HG03342 (cell line): ENCODE results near the gene TNRC18.
"Not testable (repeated sequence)": the region's sequence is repeated elsewhere in the genome, so short reads cannot be mapped to it uniquely, and the experiment has no call there.

ENCODE experiments used
- ATAC-seq: cut with Tn5 transposase; IDR thresholded peaks from one replicate; pipeline ENCODE4 v1.9.1; 2021; ENCODE audit warnings: mild to moderate bottlenecking, moderate library complexity; ENCODE audit not compliant: unreplicated experiment

TNRC18 gene

DNA sequence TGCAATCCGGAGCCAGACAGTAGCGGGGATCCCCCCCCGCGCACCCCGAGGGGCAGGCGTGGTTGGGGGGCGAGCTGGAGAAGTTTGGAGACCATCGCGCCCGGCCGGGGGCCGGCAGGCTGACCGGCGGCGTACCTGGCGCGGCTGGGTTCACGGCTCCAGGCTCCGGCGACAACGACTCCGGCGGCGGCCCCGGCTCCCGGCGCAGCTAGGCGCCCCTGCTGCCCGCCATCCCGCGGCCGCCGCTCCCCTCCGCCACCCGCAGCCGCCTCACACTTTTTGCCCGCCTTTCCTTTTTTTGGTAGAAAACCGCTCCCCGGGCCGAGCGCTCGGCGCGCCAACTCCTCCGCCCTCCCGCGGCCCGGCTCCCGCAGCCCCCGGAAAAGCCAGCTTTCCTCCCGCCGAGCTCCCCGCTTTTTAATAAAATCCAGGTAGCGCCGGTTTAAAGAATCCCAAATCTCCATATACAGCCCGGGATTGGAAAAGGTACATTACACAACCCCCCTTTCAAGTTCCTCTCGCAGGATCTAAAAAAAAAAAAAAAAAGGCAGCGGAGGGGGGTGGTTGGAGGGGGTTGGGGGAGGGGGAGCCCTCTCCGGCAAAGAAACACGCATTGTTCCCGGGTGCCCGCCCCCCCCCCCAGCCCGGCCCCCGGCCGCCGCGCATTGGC is at the start of gene TNRC18:
Gene TNRC18, minus strand, starts transcription at position 529 of the 670 bp plus-strand sequence. CDS start 2,588 bp downstream, outside the sequence.
- no peak for ATAC-seq

DNA sequence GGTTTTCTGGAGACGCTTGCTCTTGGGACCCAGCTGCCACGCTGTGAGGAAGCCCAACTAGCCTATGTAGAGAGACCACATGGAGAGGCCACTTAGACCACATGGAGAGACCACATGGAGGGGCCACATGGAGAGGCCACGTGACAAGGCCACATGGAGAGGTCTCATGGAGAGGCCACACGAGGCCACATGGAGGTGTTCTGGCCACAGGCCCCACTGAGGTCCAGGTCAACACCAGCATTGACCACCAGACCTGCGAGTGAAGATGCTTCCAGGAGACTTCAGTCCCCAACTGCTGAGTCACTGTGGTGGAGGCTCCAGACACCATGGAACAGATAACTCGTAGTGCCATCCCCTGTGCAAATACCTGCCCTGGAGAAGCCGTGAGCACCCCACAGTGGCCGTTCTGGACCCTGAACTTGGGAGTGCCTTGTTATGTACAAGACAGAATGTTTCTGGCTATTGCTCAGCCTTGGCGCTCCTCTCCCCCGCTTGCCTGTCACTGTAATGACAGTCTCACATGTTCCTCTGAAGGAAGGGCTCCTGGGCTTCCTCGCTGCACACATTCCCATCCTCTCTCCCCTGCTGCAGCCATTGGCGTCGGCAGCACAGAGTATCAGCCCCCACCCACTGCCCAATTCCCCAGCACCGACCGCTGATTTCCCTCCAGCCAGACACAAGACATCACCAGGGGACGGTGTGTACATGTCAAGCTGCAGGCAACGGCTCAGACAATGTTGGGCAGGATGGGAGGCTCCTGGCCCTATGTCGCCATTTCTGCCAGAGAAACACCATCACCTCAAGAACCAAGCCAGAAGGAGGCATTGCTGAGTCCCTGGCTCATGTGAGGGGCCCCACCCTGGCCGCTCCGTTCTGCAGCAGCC is 49.0 kb upstream of the TNRC18 start:
- ATAC-seq = no peak

DNA sequence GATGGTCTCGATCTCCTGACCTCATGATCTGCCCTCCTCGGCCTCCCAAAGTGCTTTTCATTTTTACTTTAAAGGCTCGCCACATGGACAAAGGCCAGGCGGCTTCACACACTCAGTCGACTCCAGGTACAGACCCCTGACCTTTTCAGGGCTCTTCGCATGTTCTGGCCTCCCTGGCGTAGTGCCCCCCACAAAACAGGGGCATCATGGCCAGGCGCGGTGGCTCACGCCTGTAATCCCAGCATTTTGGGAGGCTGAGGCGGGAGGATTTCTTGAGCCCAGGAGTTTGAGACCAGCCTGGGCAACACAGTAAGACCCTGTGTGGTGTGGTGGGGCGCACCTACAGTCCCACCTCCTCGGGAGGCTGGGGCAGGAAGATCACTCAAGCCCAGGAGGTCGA is 48.0 kb upstream of the TNRC18 start:
- ATAC-seq = not testable (repeated sequence)

GRCh38 chr7:5470816-5471215 is 47.2 kb upstream of the TNRC18 start:
- ATAC-seq = no peak

DNA sequence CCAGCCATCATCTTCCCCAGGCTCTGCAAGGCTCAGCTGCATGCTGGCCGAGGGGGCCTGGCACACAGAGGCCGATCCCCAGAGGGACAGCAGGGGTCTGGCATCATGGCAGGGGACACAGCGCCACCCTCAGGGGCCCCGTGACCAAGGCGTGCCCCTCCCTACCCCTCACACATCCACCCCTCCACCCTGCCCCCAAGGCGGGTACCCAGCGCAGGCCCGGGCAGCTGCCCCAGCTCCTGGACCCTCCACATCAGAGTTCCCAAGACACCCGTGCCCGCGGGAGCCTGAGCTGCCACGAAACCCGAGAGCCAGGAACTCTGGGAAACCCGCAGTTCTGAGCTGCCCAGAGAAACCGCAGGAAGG is 46.5 kb upstream of the TNRC18 start:
- no peak for ATAC-seq

- ATAC-seq = no peak
Measured at GRCh38 chr7:5469375-5470166, 45.9 kb upstream of the TNRC18 start.

GRCh38 chr7:5467645-5468044 is 44.0 kb upstream of the TNRC18 start:
- ATAC-seq = no peak

DNA sequence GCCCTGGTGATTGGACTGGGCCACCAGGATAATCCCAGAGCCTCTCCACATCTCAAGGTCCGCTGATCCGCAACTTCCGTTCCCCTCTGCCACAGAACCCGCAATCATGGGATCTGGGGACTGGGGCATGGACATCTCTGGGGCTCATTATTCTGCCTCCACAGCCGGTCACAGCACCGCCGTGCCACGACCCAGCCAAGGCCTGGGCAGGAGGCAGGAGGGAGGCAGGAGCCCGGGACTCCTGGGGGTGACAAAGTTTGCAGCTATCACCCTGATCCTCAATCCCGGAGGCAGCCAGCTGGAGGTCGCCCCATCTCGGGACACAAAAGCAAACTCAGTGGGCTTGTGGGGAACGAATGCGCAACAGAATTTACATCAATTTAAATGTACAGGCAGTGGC is 42.9 kb upstream of the TNRC18 start:
- ATAC-seq = no peak

DNA sequence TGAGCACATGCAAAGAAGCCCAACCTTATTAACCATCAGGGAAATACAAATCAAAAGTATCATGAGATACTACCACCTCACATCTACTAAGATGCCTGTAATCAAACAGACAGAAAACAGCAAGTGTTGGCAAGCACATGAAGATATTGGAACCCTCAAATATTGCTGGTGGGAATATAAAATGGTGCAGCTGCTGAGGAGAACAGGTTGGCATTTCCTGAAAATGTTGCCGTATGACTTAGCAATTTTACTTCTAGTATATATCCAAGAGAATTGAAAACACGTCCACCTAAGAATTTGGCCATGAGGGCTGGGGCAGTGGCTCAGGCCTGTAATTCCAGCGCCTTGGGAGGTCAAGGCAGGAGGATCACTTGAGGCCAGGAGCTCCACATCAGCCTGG is 39.4 kb upstream of the TNRC18 start:
- no peak for ATAC-seq

DNA sequence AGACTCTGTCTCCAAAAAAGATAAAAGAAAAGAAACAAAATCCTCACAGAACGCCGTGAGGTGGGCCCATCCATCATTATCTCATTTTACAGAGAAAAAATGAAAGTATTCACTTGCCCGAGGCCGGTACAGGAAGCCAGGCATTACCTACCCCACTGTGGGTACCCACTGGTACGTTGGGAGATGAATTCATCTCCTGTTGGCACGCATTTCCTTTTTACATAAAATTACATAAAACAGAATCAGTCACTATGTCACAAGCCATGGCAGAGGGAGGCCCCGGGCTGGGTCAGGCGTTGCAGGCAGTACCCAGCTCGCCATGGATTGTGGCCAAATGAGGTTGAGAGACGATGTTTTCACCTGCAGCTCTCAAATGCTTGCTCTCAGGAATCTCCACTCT is 38.6 kb upstream of the TNRC18 start:
- no peak for ATAC-seq

- no peak for ATAC-seq
Measured at GRCh38 chr7:5458921-5459480, 35.4 kb upstream of the TNRC18 start.

GRCh38 chr7:5457245-5457735 is 33.7 kb upstream of the TNRC18 start:
- ATAC-seq = no peak

DNA sequence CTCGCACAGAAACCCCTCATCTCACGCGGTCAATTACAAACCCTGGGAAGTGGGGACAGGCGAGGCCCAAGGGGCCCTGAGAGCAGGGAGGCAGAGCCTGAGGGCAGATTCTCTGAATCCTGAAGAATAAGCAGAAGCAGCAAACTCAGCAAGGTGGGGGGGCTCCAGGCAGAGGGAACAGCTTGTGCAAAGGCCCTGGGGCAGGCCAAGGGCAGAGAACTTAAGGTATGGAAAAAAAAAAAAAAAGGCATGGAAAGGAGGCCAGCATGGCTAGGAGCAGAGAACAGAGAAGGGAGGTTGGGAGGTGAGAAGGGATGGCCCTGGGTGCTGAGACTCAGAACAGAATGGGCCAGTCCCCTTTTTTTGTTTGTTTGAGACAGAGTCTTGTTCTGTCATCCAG is 32.8 kb upstream of the TNRC18 start:
- no peak for ATAC-seq

DNA sequence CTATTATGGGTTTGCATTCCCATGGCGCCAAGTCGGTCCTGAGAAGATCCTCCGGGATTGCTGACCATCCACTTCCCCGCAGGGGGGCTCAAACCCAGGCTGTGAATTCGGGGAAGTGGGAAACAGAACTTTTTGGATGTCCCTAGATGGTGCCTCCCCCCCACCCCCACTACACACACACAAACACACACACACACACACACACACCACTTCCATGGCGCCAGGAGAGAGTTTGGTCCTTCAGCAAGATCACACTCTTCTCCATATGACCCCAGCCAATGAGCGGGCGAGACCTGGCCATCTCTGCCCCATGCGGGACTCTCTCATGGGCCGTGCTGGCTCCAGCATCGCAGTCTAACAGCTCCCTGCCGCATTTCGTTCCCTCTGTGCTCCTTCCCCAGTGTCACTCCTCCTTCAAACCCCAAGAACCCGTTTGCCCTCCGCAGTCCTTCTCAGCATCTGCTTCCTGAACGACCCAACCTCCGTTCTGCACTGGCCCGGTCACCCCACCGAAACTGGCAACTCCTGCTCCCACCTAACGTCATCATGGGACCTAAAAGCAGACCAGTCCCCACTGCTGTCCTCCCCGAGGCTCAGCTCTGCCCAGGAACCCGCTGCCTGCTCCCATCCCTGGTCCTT is 32.1 kb upstream of the TNRC18 start:
- ATAC-seq = no peak

DNA sequence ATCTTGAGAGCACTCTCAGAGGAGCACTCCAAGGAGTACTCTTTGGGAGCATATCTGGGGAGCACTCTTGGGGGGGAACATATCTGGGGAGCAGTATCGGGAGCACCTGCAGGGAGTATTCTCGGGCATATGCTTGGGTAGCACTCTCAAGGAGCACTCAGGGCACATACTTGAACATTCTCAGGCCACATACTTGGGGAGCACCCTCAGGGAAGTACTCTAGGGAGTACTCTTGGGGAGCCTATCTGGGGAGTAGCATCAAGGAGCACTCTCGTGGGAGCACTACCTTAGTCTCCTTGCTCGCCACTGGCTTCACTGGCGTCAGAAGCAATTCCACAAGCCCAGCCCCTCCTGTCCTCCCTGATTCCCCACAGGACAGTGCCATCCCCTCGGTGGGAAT is 31.5 kb upstream of the TNRC18 start:
- ATAC-seq = no peak

DNA sequence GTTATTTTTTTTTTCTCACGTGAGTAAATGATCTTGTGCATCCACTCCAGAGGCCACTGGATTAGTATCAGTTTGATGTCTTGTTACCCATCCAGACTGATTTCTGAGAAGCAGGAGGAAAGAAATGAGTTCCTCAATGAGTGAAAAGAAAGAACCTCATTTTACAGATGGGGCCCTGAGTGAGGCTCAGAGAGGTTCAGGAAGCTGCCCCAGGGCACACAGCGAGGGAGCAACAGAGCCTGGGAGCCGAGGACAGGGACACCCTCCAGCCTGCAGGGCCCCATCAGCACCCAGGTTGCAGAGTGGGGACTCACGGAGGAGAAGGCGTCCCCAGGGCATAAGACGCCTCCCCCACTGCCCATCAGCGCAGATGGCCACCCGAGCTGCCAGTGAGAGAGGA is 30.9 kb upstream of the TNRC18 start:
- no peak for ATAC-seq

- no peak for ATAC-seq
Measured at GRCh38 chr7:5453566-5454075, 30.0 kb upstream of the TNRC18 start.

DNA sequence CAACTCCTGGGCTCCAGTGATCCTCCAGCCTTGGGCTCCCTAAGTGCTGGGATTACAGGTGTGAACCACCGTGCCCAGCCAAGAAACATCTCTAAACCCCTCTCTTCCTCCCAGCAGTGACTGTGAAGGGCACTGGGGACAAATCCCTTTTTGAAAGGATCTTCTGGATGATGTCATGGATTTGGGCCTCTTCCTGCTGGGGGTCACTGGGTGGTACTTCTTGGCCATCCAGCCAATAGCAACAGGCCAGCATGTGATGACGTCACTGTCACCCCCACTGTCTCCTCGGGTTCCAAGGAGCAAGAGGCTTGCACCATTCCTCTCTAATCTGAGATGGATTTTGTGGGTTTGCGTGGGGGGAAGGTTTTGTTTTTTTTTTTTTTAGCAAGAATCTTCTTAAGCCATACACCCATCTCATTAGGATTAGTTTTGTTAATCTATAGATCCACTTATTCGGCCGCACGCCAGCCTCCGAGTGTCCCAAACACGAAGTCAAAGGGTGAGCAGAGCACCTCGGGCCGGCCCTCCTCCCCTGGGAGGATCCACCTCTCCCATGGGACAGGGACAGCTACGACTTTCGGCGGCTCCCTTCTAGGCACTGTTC is 29.4 kb upstream of the TNRC18 start:
- ATAC-seq = no peak

- no peak for ATAC-seq
Measured at GRCh38 chr7:5452470-5452899, 28.9 kb upstream of the TNRC18 start.

GRCh38 chr7:5451391-5451790 is 27.8 kb upstream of the TNRC18 start:
- ATAC-seq = no peak
